Measurements from ENCODE around the gene AGPAT4. TPM values are rescaled to one million over a fixed set of nuclear protein-coding genes. Genes with fewer than 3 reads are reported as not detected.
A peak's percentile ranks its signal among the peaks of the same experiment; 100 is the strongest.

Gene AGPAT4
- polyA plus RNA-seq, 1 experiment, result 3.7 TPM

DNA sequence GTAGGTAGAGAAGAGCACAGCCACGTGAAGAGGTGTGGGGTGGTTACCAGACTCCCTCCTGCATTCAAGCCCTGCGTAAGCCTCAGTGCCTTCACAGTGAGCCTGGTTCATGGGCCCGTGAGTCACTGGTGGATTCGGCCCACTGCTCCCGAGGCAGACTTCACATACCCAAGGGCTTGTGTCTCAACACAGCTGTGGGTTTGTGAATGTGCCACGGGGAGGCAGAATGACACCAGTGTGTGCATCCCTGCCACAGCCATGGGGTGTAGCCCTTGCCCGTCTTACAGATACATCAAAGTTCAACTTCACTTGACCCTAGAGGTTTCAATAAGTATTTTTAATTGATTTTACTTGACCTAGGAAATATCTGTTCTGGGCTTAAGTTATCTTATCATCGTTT, 173.8 kb downstream of the AGPAT4 start:
- CTCF ChIA-PET, result no interaction called here
- POLR2A ChIA-PET, result no interaction called here

GRCh38 chr6:161095916-161096315, 177.9 kb downstream of the AGPAT4 start:
- POLR2A ChIA-PET, result interaction anchor here (0.9 kb wide), 1 partner anchor 47 kb away, joined by 3 read pairs; no protein-coding TSS in a partner anchor
- Histone ChIP-seq H3K4me3 (ENCODE audit: low read depth, low read length) (no peak overlapping the region), H3K36me3 (ENCODE audit: control insufficient read depth, insufficient read depth, low read length) (peaks cover 10% of the 10 kb centered on the region), H3K27me3 (ENCODE audit: control insufficient read depth, insufficient read depth, low read length) (no peaks in the 10 kb centered on the region)
- TF ChIP-seq, protein P1, sequence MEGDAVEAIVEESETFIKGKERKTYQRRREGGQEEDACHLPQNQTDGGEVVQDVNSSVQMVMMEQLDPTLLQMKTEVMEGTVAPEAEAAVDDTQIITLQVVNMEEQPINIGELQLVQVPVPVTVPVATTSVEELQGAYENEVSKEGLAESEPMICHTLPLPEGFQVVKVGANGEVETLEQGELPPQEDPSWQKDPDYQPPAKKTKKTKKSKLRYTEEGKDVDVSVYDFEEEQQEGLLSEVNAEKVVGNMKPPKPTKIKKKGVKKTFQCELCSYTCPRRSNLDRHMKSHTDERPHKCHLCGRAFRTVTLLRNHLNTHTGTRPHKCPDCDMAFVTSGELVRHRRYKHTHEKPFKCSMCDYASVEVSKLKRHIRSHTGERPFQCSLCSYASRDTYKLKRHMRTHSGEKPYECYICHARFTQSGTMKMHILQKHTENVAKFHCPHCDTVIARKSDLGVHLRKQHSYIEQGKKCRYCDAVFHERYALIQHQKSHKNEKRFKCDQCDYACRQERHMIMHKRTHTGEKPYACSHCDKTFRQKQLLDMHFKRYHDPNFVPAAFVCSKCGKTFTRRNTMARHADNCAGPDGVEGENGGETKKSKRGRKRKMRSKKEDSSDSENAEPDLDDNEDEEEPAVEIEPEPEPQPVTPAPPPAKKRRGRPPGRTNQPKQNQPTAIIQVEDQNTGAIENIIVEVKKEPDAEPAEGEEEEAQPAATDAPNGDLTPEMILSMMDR (IDR thresholded peaks at IDR 0.05; ENCODE audit: insufficient read depth, low read depth, low read length), result no peak
- CTCF ChIA-PET, result no interaction called here
- no peak for DNase-seq (ENCODE audit: low read depth)

More for the DNA sequence above, 173.8 kb downstream of the AGPAT4 start:
- H3K27me3 ChIP-seq (ENCODE audit: control insufficient read depth, insufficient read depth, low read length), result no peaks in the 10 kb centered on the region
- H3K4me3 ChIP-seq (ENCODE audit: low read depth, low read length), result no peak overlapping the region
- TF ChIP-seq, protein P1 (IDR thresholded peaks at IDR 0.05; ENCODE audit: insufficient read depth, low read depth, low read length), result no peak
- no peak for DNase-seq (ENCODE audit: low read depth)
- H3K36me3 ChIP-seq (ENCODE audit: control insufficient read depth, insufficient read depth, low read length), result peaks cover 5% of the 10 kb centered on the region

DNA sequence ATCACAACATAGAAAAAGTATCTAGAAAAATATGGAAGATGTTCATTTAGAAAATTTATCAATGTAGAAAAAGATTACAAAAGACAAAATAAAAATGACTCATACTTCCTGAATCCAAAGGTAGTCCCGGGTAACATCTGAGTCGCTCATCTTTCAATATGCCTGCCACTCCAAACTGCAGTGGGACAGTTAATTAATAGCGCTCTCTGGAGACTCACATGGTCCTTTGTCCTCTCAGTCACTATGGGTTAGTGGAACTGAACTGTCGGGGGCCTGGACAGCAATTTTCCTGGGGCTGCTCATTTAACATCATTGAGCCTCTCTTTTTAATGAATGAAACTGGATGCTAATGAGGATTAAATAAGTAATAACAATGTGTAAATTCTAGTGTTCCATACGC, 178.9 kb downstream of the AGPAT4 start:
- ChIA-PET CTCF (interaction anchor here (0.6 kb wide), 1 partner anchor 20 kb away, joined by 4 read pairs; no protein-coding TSS in a partner anchor), POLR2A (no interaction called here)
- Histone ChIP-seq H3K27me3 (ENCODE audit: control insufficient read depth, insufficient read depth, low read length) (no peaks in the 10 kb centered on the region), H3K4me3 (ENCODE audit: low read depth, low read length) (no peak overlapping the region), H3K36me3 (ENCODE audit: control insufficient read depth, insufficient read depth, low read length) (peaks cover 8% of the 10 kb centered on the region)
- TF ChIP-seq, protein P1 (IDR thresholded peaks at IDR 0.05; ENCODE audit: insufficient read depth, low read depth, low read length), result no peak
- DNase-seq (ENCODE audit: low read depth), result no peak

DNA sequence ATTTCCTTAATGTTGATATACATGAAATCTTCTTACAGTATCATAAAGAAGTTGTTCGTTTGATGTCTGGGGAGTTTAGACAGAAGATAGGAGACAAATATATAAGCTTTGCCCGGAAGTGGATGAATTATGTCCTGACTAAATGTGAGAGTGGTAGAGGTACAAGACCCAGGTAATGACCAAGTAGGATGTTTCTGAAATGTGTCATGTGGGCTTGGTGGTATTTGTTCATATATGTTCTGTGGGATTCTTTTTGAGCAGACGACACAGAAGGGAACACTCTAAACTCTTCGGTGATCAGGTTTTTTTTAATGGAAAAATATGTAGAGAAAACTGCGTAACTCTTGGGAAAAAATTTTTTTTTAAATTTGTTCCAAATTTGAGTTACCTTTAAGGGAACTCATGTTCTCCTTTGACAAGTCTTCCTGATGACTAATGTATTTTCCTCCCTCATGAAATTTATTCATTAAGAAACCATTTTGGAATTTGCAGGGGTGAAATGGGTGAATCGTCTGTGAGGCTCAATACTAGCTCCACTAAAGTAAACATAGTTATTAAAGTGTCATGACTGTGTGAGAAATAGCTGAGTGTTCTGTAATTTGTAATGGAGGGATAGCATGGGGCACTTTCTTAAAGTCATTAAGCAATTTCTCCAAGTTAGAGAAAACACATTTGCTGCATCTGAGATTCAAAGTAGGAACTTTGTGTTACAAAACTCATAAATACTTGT, 181.7 kb downstream of the AGPAT4 start:
- ChIA-PET CTCF (no interaction called here), POLR2A (no interaction called here)
- TF ChIP-seq, protein P1 (IDR thresholded peaks at IDR 0.05; ENCODE audit: insufficient read depth, low read depth, low read length), result no peak
- peak; percentile 35 for DNase-seq (ENCODE audit: low read depth)
- Histone ChIP-seq H3K4me3 (ENCODE audit: low read depth, low read length) (no peak overlapping the region), H3K36me3 (ENCODE audit: control insufficient read depth, insufficient read depth, low read length) (peaks cover 15% of the 10 kb centered on the region), H3K27me3 (ENCODE audit: control insufficient read depth, insufficient read depth, low read length) (no peaks in the 10 kb centered on the region)

- POLR2A ChIA-PET, result no interaction called here
- CTCF ChIA-PET, result no interaction called here
- no peak for DNase-seq (ENCODE audit: low read depth)
- H3K36me3 ChIP-seq (ENCODE audit: control insufficient read depth, insufficient read depth, low read length), result peaks cover 16% of the 10 kb centered on the region
- H3K27me3 ChIP-seq (ENCODE audit: control insufficient read depth, insufficient read depth, low read length), result no peaks in the 10 kb centered on the region
- TF ChIP-seq, protein P1 (IDR thresholded peaks at IDR 0.05; ENCODE audit: insufficient read depth, low read depth, low read length), result no peak
- H3K4me3 ChIP-seq (ENCODE audit: low read depth, low read length), result no peak overlapping the region
Measured at GRCh38 chr6:161091151-161091550, 182.7 kb downstream of the AGPAT4 start.
